Measurements from ENCODE around the gene ECI1.

GRCh38 chr16:2197765-2198164 lies 53.6 kb downstream of the ECI1 start:
- TF ChIP-seq EZH2 (IDR thresholded peaks at IDR 0.05): no peak
- no peak for TF ChIP-seq POLR2AphosphoS5 (IDR thresholded peaks at IDR 0.05; ENCODE audit: borderline replicate concordance, low read depth, low read length)
- TF ChIP-seq FOXP2 (optimal IDR thresholded peaks at IDR 0.05; ENCODE audit: control extremely low read depth, extremely low read length, insufficient read depth): no peak

Measured in SK-N-MC (cell line).